ENCODE data around the gene GLB1L3.
"Not testable (repeated sequence)": the region's sequence is repeated elsewhere in the genome, so short reads cannot be mapped to it uniquely, and the experiment has no call there.

Gene GLB1L3

GRCh38 chr11:134341805-134342571 lies 65.8 kb downstream of the GLB1L3 start:
- Histone ChIP-seq H3K4me3 (ENCODE audit: low read length) (no peak overlapping the region), H3K27me3 (ENCODE audit: control insufficient read depth, insufficient read depth, low read length) (no peaks in the 10 kb centered on the region), H3K36me3 (ENCODE audit: insufficient read depth, low read length) (no peaks in the 10 kb centered on the region), H3K9ac (ENCODE audit: low read depth, low read length) (no peak overlapping the region), H3K9me3 (replicated peaks; ENCODE audit: low read length) (no peaks in the 10 kb centered on the region), H3K4me2 (ENCODE audit: low read length) (no peak overlapping the region), H3K4me1 (ENCODE audit: control insufficient read depth, insufficient read depth, low read length) (no peaks in the 10 kb centered on the region)

DNA sequence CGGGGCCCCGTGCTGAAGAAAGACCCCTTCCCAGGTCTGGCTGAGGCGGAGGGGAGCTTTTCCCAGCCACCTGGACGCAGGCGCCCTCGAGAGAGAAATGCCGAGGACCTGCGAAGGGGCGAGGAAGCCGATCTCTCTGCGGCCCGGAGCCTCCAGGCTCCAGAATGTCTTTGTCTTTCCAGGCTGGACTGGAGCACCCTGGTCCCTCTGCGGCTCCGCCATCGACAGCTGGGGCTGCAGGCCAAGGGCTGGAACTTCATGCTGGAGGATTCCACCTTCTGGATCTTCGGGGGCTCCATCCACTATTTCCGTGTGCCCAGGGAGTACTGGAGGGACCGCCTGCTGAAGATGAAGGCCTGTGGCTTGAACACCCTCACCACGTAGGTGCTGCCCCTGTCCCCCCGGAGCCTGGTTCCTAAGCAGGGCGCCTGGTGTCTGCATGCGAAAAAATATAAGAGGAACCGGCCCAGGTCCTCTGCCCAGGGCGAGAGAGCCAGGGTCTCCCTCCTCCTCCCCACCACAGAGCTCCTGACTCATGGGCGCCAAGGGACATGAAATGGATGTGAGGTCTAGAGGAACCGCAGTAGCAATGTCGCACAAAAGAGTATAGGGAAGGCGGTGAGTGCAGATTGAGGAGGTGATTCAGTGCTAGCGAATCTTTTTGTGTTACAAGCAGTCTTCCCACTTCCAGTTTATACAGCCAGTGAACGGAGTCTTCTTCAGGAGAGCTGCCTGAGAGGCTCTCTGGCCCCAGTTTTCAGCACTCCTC lies 66.6 kb downstream of the GLB1L3 start:
- no peak overlapping the region for H3K4me2 ChIP-seq (ENCODE audit: low read length)
- H3K9me3 ChIP-seq (replicated peaks; ENCODE audit: low read length): no peaks in the 10 kb centered on the region
- no peaks in the 10 kb centered on the region for H3K27me3 ChIP-seq (ENCODE audit: control insufficient read depth, insufficient read depth, low read length)
- H3K4me3 ChIP-seq (ENCODE audit: low read length): no peak overlapping the region
- no peaks in the 10 kb centered on the region for H3K4me1 ChIP-seq (ENCODE audit: control insufficient read depth, insufficient read depth, low read length)
- no peaks in the 10 kb centered on the region for H3K36me3 ChIP-seq (ENCODE audit: insufficient read depth, low read length)
- no peak overlapping the region for H3K9ac ChIP-seq (ENCODE audit: low read depth, low read length)

DNA sequence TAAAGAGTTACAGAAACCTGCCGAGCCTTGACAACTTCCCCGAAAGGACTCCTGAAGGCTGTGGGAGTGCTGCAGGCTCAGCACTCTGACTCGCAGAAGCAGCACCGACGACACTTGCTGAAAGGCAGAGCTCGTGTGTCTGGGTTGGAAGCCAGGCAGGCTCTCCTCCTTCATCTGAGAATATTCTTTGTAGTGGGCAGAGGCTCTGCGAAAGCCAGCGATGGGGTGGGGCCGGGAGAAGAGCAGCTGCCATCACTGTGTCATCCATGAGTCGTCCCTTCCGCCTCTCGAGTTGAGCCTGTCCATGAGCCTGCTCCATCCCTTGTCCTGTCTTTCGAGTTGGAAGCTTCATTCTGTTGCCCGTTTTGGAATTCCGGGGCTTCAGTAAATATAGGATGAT lies 67.5 kb downstream of the GLB1L3 start:
- no peaks in the 10 kb centered on the region for H3K27me3 ChIP-seq (ENCODE audit: control insufficient read depth, insufficient read depth, low read length)
- H3K4me3 ChIP-seq (ENCODE audit: low read length): no peak overlapping the region
- H3K4me1 ChIP-seq (ENCODE audit: control insufficient read depth, insufficient read depth, low read length): no peaks in the 10 kb centered on the region
- H3K4me2 ChIP-seq (ENCODE audit: low read length): no peak overlapping the region
- no peaks in the 10 kb centered on the region for H3K9me3 ChIP-seq (replicated peaks; ENCODE audit: low read length)
- H3K9ac ChIP-seq (ENCODE audit: low read depth, low read length): no peak overlapping the region
- no peaks in the 10 kb centered on the region for H3K36me3 ChIP-seq (ENCODE audit: insufficient read depth, low read length)

DNA sequence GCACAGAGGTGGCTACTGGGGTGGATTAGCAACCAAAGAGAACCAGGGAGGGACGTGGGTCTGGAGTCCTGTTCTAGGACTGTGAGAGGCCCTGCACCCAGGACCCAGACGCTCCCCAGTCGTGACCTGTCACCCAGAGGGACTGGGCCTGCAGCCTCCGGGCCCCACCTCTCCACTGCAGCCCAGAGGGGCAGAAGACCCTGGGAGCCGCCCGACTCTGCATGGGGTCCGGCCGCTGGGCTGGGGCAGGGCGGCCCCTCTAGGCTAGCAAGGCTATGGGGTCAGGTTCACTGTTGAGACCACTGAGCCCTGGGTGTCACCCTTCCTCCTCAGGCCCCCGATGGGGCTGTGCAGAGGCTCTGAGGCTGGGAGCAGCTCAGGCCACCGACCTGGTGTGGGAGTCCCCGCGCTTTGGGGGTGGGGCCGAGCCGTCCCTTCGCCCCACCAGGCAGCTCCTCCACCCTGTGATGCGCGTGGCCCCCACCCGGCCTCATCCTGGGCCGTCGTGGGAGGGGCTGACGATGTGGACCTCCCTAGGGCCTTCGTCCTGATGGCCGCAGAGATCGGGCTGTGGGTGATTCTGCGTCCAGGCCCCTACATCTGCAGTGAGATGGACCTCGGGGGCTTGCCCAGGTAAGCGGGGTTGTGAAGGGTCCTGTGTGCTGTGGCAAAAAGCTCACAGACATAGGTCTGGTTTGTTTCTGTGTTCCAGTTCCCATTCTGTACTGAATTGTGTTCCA lies 68.5 kb downstream of the GLB1L3 start:
- H3K4me1 ChIP-seq (ENCODE audit: control insufficient read depth, insufficient read depth, low read length); H3K9me3 ChIP-seq (replicated peaks; ENCODE audit: low read length); H3K36me3 ChIP-seq (ENCODE audit: insufficient read depth, low read length); H3K4me2 ChIP-seq (ENCODE audit: low read length); H3K27me3 ChIP-seq (ENCODE audit: control insufficient read depth, insufficient read depth, low read length); H3K9ac ChIP-seq (ENCODE audit: low read depth, low read length); H3K4me3 ChIP-seq (ENCODE audit: low read length): not testable (repeated sequence)

DNA sequence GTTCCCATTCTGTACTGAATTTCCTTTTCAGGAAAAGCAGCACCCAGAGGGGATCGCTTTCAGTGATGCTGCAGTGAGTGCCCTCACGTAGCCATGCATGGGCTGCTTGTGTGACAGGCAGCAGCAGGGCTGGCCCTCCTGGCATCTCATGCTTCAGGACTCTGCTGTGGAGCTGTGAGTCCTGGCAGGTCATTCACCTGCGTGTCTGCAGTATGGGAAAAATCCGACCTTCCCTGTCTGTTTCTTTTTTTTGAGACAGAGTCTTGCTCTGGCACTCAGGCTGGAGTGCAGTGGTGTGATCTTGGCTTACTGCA lies 69.0 kb downstream of the GLB1L3 start:
- no peak overlapping the region for H3K4me2 ChIP-seq (ENCODE audit: low read length)
- no peaks in the 10 kb centered on the region for H3K27me3 ChIP-seq (ENCODE audit: control insufficient read depth, insufficient read depth, low read length)
- H3K4me1 ChIP-seq (ENCODE audit: control insufficient read depth, insufficient read depth, low read length): no peaks in the 10 kb centered on the region
- no peak overlapping the region for H3K9ac ChIP-seq (ENCODE audit: low read depth, low read length)
- no peaks in the 10 kb centered on the region for H3K9me3 ChIP-seq (replicated peaks; ENCODE audit: low read length)
- H3K36me3 ChIP-seq (ENCODE audit: insufficient read depth, low read length): no peaks in the 10 kb centered on the region
- H3K4me3 ChIP-seq (ENCODE audit: low read length): no peak overlapping the region

GRCh38 chr11:134346101-134346975 lies 70.2 kb downstream of the GLB1L3 start:
- Histone ChIP-seq H3K9ac (ENCODE audit: low read depth, low read length) (no peak overlapping the region), H3K4me3 (ENCODE audit: low read length) (no peak overlapping the region), H3K27me3 (ENCODE audit: control insufficient read depth, insufficient read depth, low read length) (no peaks in the 10 kb centered on the region), H3K36me3 (ENCODE audit: insufficient read depth, low read length) (no peaks in the 10 kb centered on the region), H3K4me1 (ENCODE audit: control insufficient read depth, insufficient read depth, low read length) (no peaks in the 10 kb centered on the region), H3K9me3 (replicated peaks; ENCODE audit: low read length) (no peaks in the 10 kb centered on the region), H3K4me2 (ENCODE audit: low read length) (no peak overlapping the region)

DNA sequence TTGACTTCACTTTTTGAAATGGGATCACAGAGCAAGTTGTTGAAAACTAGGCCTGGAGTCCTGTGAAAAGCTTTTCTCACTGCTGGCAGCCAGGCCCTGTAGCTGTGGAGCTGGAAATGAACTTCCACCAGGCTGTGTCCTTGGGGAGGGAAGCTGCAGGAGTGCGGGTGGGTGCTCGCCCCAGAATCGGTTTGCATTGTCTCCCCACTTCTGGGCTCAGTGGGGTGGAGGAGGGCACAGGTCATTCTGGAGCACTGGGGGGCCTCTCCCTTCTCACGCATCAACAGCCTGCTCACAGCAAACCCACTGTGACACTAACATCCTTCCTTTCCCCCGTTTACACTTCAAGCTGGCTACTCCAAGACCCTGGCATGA lies 70.8 kb downstream of the GLB1L3 start:
- Histone ChIP-seq H3K9ac (ENCODE audit: low read depth, low read length) (no peak overlapping the region), H3K27me3 (ENCODE audit: control insufficient read depth, insufficient read depth, low read length) (no peaks in the 10 kb centered on the region), H3K4me2 (ENCODE audit: low read length) (no peak overlapping the region), H3K4me1 (ENCODE audit: control insufficient read depth, insufficient read depth, low read length) (no peaks in the 10 kb centered on the region), H3K36me3 (ENCODE audit: insufficient read depth, low read length) (no peaks in the 10 kb centered on the region), H3K4me3 (ENCODE audit: low read length) (no peak overlapping the region), H3K9me3 (replicated peaks; ENCODE audit: low read length) (no peaks in the 10 kb centered on the region)

DNA sequence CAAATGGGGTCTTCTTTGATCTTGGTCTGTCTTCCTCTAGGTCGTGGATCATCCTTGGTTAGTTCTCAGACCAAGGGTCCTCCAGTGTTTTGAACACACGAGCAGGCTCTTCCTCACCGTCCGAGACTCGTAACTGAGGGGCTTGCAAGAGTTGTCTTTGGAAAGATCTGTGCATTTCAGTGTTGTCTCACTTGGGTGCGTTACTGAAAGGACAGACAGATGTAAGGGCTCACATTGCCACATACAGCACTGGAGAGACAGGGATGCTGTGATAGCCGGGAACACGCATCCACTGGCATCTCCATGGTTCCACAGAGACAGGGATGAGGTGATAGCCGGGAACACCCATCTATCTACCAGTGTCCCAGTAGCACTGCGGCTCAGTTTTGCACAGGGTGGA lies 71.3 kb downstream of the GLB1L3 start:
- Histone ChIP-seq H3K9ac (ENCODE audit: low read depth, low read length) (no peak overlapping the region), H3K27me3 (ENCODE audit: control insufficient read depth, insufficient read depth, low read length) (no peaks in the 10 kb centered on the region), H3K4me3 (ENCODE audit: low read length) (no peak overlapping the region), H3K4me2 (ENCODE audit: low read length) (no peak overlapping the region), H3K9me3 (replicated peaks; ENCODE audit: low read length) (no peaks in the 10 kb centered on the region), H3K36me3 (ENCODE audit: insufficient read depth, low read length) (no peaks in the 10 kb centered on the region), H3K4me1 (ENCODE audit: control insufficient read depth, insufficient read depth, low read length) (no peaks in the 10 kb centered on the region)

- H3K4me2 ChIP-seq (ENCODE audit: low read length): no peak overlapping the region
- no peaks in the 10 kb centered on the region for H3K9me3 ChIP-seq (replicated peaks; ENCODE audit: low read length)
- no peaks in the 10 kb centered on the region for H3K4me1 ChIP-seq (ENCODE audit: control insufficient read depth, insufficient read depth, low read length)
- H3K36me3 ChIP-seq (ENCODE audit: insufficient read depth, low read length): no peaks in the 10 kb centered on the region
- no peak overlapping the region for H3K9ac ChIP-seq (ENCODE audit: low read depth, low read length)
- H3K4me3 ChIP-seq (ENCODE audit: low read length): no peak overlapping the region
- no peaks in the 10 kb centered on the region for H3K27me3 ChIP-seq (ENCODE audit: control insufficient read depth, insufficient read depth, low read length)
Observed at GRCh38 chr11:134349109-134349801, 73.1 kb downstream of the GLB1L3 start.

DNA sequence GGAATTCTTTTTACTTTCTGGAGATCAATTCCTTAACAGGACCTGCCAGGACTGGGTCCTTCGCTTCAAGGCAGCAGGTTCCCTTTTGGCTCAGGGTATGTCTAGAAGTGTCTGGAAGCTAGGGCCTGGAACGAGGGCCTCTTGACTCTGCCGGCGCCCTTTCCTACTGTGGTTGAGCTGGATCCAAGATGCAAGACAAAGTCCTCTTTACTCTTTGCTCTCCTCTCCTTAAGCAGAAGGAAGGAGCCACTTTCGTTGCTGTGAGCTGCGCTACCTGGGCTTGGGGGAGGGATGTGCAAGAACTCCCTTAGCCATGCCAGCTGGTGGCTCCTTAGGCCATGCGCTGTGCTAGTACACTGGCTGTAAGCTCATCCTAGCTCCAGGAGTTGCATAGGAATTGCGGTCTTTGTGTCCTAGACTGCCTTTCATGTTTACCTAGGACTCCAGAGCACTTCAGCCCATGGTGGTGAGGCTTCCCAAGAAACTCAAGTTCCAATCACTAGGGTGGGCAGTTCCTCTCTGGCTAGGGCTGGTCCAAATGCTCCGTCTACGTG lies 73.7 kb downstream of the GLB1L3 start:
- H3K4me3 ChIP-seq (ENCODE audit: low read length): no peak overlapping the region
- H3K9ac ChIP-seq (ENCODE audit: low read depth, low read length): no peak overlapping the region
- H3K9me3 ChIP-seq (replicated peaks; ENCODE audit: low read length): no peaks in the 10 kb centered on the region
- H3K4me1 ChIP-seq (ENCODE audit: control insufficient read depth, insufficient read depth, low read length): no peaks in the 10 kb centered on the region
- no peak overlapping the region for H3K4me2 ChIP-seq (ENCODE audit: low read length)
- no peaks in the 10 kb centered on the region for H3K27me3 ChIP-seq (ENCODE audit: control insufficient read depth, insufficient read depth, low read length)
- H3K36me3 ChIP-seq (ENCODE audit: insufficient read depth, low read length): no peaks in the 10 kb centered on the region
